K562 (cell line): ENCODE results near the gene WLS. TPM values are rescaled to one million over a fixed set of nuclear protein-coding genes. Genes with fewer than 3 reads are reported as not detected.
A peak's percentile ranks its signal among the peaks of the same experiment; 100 is the strongest.
"Not testable (repeated sequence)": the region's sequence is repeated elsewhere in the genome, so short reads cannot be mapped to it uniquely, and the experiment has no call there.

Experiments
- ATAC-seq: fragments of 200-7000 bp; cut with Tn5 transposase; 3 replicates; pipeline ENCODE4 v1.9.1; 2020; ENCODE audit warnings: moderate library complexity
- BruUV-seq: library from RNA; stranded (reverse); fragments of 400-500 nt; replicated peaks from 2 replicates; lab custom pipeline; 2021; lab: Mats Ljungman, UMichigan
- CTCF ChIA-PET: fragments of 300-600 bp; formaldehyde crosslinking; extraction: SDS; loops from one replicate; lab custom pipeline; 2021; ENCODE audit warnings: low intra/inter-chr PET ratio; lab: Yijun Ruan, JAX
- POLR2A ChIA-PET: fragments of 300-600, 350-650 bp; sonication (Branson Sonifier 250); formaldehyde crosslinking; extraction: SDS; loops from one replicate; lab custom pipeline; 2021; ENCODE audit warnings: antibody characterized with exemption, inconsistent platforms; lab: Yijun Ruan, JAX
- DNase-seq, 4 experiments: peaks; one replicate each; pipeline versions ENCODE4 v3.0.0 to v3.0.0-alpha.2; 2011 to 2018; ENCODE audit warnings: low spot score in 3 of 4, mixed read lengths in 3 of 4; ENCODE audit errors: extremely low read depth in 1 of 4
- FAIRE-seq: peaks from 2 replicates; lab custom pipeline; 2011; peaks lifted over from hg19 to GRCh38; lab: Jason Lieb, UNC
- H2AFZ ChIP-seq: 2 replicates; pipeline ENCODE4 v1.6.0; 2011; ENCODE audit warnings: low read depth, low read length, control low read depth, inconsistent platforms
- H3K27ac ChIP-seq: fragments of 200-600 bp; 3 replicates; pipeline ENCODE4 v1.8.0; 2011; ENCODE audit warnings: low read depth, mild to moderate bottlenecking, control low read depth, inconsistent platforms, low read length, moderate library complexity, mixed read lengths; ENCODE audit errors: extremely low read depth
- H3K27me3 ChIP-seq, 2 experiments: fragments of 300-600 bp in 1 of 2; 2 replicates in 1 of 2; 3 replicates in 1 of 2; pipeline versions ENCODE4 v1.6.0 to v1.8.0; 2011; ENCODE audit warnings: inconsistent platforms in 2 of 2, low read length in 2 of 2, mild to moderate bottlenecking in 1 of 2, mixed read lengths in 1 of 2, moderate library complexity in 1 of 2; ENCODE audit not compliant: control insufficient read depth in 2 of 2, insufficient read depth in 2 of 2
- H3K36me3 ChIP-seq: fragments of 300-600 bp; 3 replicates; pipeline ENCODE4 v1.8.0; 2011; ENCODE audit warnings: mild to moderate bottlenecking, low read length, inconsistent platforms; ENCODE audit not compliant: control insufficient read depth, insufficient read depth
- H3K4me1 ChIP-seq, 2 experiments: fragments of 200-600 bp in 1 of 2; replicated peaks in 1 of 2; 2 replicates in 1 of 2; 3 replicates in 1 of 2; pipeline versions ENCODE4 v1.5.1 to v1.8.0; 2011; ENCODE audit warnings: inconsistent platforms in 2 of 2, low read length in 2 of 2, mild to moderate bottlenecking in 1 of 2, mixed read lengths in 1 of 2, moderate library complexity in 1 of 2; ENCODE audit not compliant: control insufficient read depth in 2 of 2, insufficient read depth in 2 of 2
- H3K4me2 ChIP-seq: 2 replicates; pipeline ENCODE4 v1.6.1; 2011; ENCODE audit warnings: low read length, control low read depth, inconsistent platforms, mixed read lengths; ENCODE audit not compliant: insufficient read depth
- H3K4me3 ChIP-seq: fragments of 200-600 bp; sonication (generic), shearing (Covaris generic); 2 replicates; pipeline ENCODE4 v1.5.1; 2016; ENCODE audit warnings: control low read depth, inconsistent platforms
- H3K79me2 ChIP-seq: fragments of 200-600 bp; 3 replicates; pipeline ENCODE4 v1.8.0; 2011; ENCODE audit warnings: low read length, inconsistent platforms; ENCODE audit not compliant: control insufficient read depth, insufficient read depth
- H3K9ac ChIP-seq, 2 experiments: 2 replicates each; pipeline versions ENCODE4 v1.6.0 to v1.6.1; 2011; ENCODE audit warnings: low read depth in 2 of 2, low read length in 2 of 2, control low read depth in 1 of 2, inconsistent platforms in 1 of 2, mild to moderate bottlenecking in 1 of 2, mixed read lengths in 1 of 2; ENCODE audit not compliant: insufficient read depth in 1 of 2
- H3K9me1 ChIP-seq: one replicate; pipeline ENCODE4 v1.6.0; 2011; ENCODE audit warnings: inconsistent platforms, mild to moderate bottlenecking, low read length, moderate library complexity; ENCODE audit not compliant: control insufficient read depth, insufficient read depth
- H3K9me3 ChIP-seq: replicated peaks from 2 replicates; pipeline ENCODE4 v1.5.1; 2011; ENCODE audit warnings: low read depth, low read length, inconsistent platforms; ENCODE audit not compliant: control insufficient read depth, insufficient read depth
- H4K20me1 ChIP-seq: replicated peaks from 2 replicates; pipeline ENCODE4 v1.6.1; 2011; ENCODE audit warnings: low read length, inconsistent platforms, mixed read lengths; ENCODE audit not compliant: control insufficient read depth, insufficient read depth
- WGBS: fragments of 100-300 bp; shearing (Covaris generic); methylation state at CpG from one replicate; pipeline ENCODE4 v1.1.6; 2016; ENCODE audit warnings: low coverage, mixed read lengths; ENCODE audit not compliant: insufficient coverage; ENCODE audit errors: missing lambda C conversion rate; 5-methylcytosine and 5-hydroxymethylcytosine counted together
- in situ Hi-C: fragments of 300-500 bp; cut with MboI; formaldehyde crosslinking; loops from 4 replicates; pipeline ENCODE4 v1.15.0; 2018; ENCODE audit warnings: inconsistent platforms, mixed read lengths
- intact Hi-C: fragments of 100-400 bp; cut with micrococcal nuclease; formaldehyde crosslinking; loops from 2 replicates; pipeline ENCODE4 v1.14.2; 2022
- polyA plus RNA-seq, 8 experiments: library from polyadenylated mRNA; depleted of rRNA in 4 of 8; stranded (reverse) in 5 of 8; unstranded in 3 of 8; fragments of >200 nt; fragmentation: Nextera tagmentation in 2 of 8; fragmentation: Illumina TruSeq in 1 of 8; extraction: Ambion mirVana in 2 of 8; extraction: Trizol in 1 of 8; gene quantifications; 2 replicates each; pipeline versions ENCODE4 v1.2.1 to v1.2.3, GENCODE V29; 2011 to 2014; ENCODE audit warnings: inconsistent platforms in 1 of 8, missing spikeins in 1 of 8
- total RNA-seq, 7 experiments: library from RNA; depleted of rRNA in 6 of 7; stranded (reverse); fragments of >200 nt in 6 of 7; fragmentation: Illumina TruSeq in 2 of 7; extraction: Trizol in 2 of 7; gene quantifications; 2 replicates each; pipeline versions ENCODE4 v1.2.1 to v1.2.3, GENCODE V29; 2011 to 2021; ENCODE audit warnings: low replicate concordance in 1 of 7
- TF ChIP-seq, protein P1 (sequence below), 2 experiments: fragments of 450-650 bp; formaldehyde crosslinking in 1 of 2; IDR thresholded peaks; 2 replicates each; pipeline versions ENCODE4 v1.4.0 to v1.6.1; 2014 to 2020; ENCODE audit warnings: mild to moderate bottlenecking in 2 of 2, borderline replicate concordance in 1 of 2, low read depth in 1 of 2

Gene WLS
- total and polyA plus RNA-seq, 9 of the 15 experiments (the other 6 are each of a cell fraction or from before 2014, with no cell fraction given) = 0.47 TPM; not detected in 8

DNA sequence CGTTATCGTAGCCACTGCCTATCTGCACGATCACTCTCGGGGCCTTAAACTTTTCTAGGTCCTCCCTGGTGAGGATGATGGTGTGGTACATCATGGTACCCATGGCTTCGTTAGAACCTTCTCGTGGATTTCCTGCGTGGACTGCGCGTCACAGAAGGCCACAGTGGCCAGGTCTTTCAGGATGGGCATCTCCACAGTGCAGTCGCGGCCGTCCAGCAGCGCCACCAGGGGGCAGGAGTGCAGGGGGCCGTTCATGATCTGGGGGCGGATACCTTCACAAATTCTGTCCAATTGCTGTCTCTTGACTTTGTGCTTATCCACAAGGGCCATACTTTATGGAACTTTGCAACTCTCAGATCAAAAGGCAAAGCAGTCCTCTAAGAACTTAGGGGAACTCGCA lies 69.6 kb downstream of the WLS start (continued):
- TF ChIP-seq, protein P1, sequence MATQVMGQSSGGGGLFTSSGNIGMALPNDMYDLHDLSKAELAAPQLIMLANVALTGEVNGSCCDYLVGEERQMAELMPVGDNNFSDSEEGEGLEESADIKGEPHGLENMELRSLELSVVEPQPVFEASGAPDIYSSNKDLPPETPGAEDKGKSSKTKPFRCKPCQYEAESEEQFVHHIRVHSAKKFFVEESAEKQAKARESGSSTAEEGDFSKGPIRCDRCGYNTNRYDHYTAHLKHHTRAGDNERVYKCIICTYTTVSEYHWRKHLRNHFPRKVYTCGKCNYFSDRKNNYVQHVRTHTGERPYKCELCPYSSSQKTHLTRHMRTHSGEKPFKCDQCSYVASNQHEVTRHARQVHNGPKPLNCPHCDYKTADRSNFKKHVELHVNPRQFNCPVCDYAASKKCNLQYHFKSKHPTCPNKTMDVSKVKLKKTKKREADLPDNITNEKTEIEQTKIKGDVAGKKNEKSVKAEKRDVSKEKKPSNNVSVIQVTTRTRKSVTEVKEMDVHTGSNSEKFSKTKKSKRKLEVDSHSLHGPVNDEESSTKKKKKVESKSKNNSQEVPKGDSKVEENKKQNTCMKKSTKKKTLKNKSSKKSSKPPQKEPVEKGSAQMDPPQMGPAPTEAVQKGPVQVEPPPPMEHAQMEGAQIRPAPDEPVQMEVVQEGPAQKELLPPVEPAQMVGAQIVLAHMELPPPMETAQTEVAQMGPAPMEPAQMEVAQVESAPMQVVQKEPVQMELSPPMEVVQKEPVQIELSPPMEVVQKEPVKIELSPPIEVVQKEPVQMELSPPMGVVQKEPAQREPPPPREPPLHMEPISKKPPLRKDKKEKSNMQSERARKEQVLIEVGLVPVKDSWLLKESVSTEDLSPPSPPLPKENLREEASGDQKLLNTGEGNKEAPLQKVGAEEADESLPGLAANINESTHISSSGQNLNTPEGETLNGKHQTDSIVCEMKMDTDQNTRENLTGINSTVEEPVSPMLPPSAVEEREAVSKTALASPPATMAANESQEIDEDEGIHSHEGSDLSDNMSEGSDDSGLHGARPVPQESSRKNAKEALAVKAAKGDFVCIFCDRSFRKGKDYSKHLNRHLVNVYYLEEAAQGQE (IDR thresholded peaks at IDR 0.05; ENCODE audit: borderline replicate concordance) = peak; percentile 19; the same call in 1 of the 2 replicates
- TF ChIP-seq, protein P1 (CRISPR knock-in tag; IDR thresholded peaks at IDR 0.05; ENCODE audit: low read depth) = no peak

DNA sequence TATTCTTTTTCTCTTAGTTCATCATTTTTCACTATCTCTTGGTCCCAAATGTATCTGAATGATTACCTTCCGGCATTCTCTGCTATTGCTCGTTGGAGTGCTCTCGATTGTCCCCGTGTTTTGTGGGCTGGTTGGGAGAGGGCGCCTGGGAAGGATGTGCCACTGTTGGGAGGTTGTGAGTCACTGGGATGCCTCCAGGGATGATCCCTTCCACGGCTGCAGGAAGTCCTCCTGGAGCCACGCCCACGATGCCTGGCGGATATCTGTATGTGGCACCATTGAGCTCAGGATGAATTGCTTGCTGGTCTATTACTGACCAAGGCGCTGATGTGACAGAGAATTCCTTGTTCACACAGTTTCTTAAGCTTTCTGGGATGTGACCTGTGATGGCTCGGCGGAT lies 70.7 kb downstream of the WLS start:
- BruUV-seq, H4K20me1 ChIP-seq, in situ Hi-C loops, H3K9me1 ChIP-seq, H3K4me2 ChIP-seq, DNase-seq, H3K9ac ChIP-seq, CTCF ChIA-PET, H2AFZ ChIP-seq, H3K4me3 ChIP-seq, H3K79me2 ChIP-seq, H3K4me1 ChIP-seq, FAIRE-seq, H3K9me3 ChIP-seq, ATAC-seq, H3K27ac ChIP-seq, H3K36me3 ChIP-seq: not testable (repeated sequence)
- intact Hi-C loops = loop anchor here (2.0 kb wide), 1 partner anchor 181 kb away; no protein-coding TSS in a partner anchor
- POLR2A ChIA-PET = interaction anchor here (1.0 kb wide), 1 partner anchor 12 kb away, joined by 4 read pairs; no protein-coding TSS in a partner anchor
- H3K27me3 ChIP-seq = peaks cover 4 to 13% of the 10 kb centered on the region in 2 experiments; a peak in 2 of 5 replicates
- WGBS = 3% methylated on average over 11 of the region's 12 CpGs

DNA sequence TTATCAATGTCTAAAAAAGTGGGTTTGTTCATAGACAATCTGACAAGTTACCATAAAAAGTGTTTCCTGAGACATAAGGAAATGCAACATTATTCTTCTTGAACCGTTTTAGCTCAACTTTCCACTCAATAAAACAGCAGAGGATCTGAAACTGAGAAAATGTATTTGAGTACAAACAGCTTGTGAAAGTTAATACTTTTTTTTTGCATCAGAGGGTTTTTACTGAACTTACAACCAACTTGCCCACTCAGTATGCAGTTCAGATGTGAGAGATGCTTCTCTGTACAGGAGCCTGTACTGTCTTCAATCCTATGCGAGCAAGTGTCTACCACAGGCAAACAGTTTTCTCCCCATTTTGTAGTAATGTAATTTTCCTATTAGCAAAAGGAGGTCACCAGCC lies 71.4 kb downstream of the WLS start:
- H3K79me2 ChIP-seq, H3K4me3 ChIP-seq, in situ Hi-C loops, ATAC-seq, POLR2A ChIA-PET, H3K4me1 ChIP-seq, BruUV-seq, FAIRE-seq, DNase-seq, H3K36me3 ChIP-seq, CTCF ChIA-PET, intact Hi-C loops, H3K9me3 ChIP-seq, H3K4me2 ChIP-seq, H3K27ac ChIP-seq, H3K9ac ChIP-seq, H2AFZ ChIP-seq, H4K20me1 ChIP-seq, H3K9me1 ChIP-seq: not testable (repeated sequence)
- H3K27me3 ChIP-seq = peaks cover 4 to 13% of the 10 kb centered on the region in 2 experiments; a peak in 2 of 5 replicates
- 0% methylated on average over 2 of the region's 2 CpGs for WGBS
